ENCODE data around the gene SLC1A5. TPM values are rescaled to one million over a fixed set of nuclear protein-coding genes. Genes with fewer than 3 reads are reported as not detected.
A peak's percentile ranks its signal among the peaks of the same experiment; 100 is the strongest.

SLC1A5 gene
- total RNA-seq, 1 donor from 2014 or later, result 5.9 TPM

DNA sequence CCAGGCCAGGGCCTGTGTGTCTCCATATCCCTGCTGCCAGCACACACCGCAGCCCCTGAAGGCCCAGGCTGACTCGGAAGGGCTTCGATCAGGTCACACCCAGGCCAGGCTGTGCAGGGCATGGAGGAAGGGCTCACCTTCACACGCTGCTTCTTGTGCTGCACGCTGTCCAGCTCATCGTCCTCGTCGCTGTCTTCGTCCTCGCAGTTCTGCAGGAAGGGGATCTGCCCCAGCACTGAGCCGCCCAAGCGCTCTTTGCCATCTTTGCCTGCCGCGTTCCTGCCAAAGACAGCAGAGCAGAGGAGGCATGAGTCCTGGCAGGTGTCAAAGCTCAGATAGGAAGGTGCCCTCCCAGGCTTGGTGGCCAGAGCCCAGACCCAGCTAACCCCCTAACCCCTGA is 57.8 kb downstream of the SLC1A5 start:
- no peak overlapping the region for H3K27ac ChIP-seq (replicated peaks)
- H3K36me3 ChIP-seq, result peaks cover 96% of the 10 kb centered on the region
- intact Hi-C loops (cut with micrococcal nuclease), result no loop called here
- H3K27me3 ChIP-seq (ENCODE audit: low read depth), result no peaks in the 10 kb centered on the region
- no peaks in the 10 kb centered on the region for H3K9me3 ChIP-seq (replicated peaks)
- no peak overlapping the region for H3K4me3 ChIP-seq
- DNase-seq, result no peak
- TF ChIP-seq, protein P1, sequence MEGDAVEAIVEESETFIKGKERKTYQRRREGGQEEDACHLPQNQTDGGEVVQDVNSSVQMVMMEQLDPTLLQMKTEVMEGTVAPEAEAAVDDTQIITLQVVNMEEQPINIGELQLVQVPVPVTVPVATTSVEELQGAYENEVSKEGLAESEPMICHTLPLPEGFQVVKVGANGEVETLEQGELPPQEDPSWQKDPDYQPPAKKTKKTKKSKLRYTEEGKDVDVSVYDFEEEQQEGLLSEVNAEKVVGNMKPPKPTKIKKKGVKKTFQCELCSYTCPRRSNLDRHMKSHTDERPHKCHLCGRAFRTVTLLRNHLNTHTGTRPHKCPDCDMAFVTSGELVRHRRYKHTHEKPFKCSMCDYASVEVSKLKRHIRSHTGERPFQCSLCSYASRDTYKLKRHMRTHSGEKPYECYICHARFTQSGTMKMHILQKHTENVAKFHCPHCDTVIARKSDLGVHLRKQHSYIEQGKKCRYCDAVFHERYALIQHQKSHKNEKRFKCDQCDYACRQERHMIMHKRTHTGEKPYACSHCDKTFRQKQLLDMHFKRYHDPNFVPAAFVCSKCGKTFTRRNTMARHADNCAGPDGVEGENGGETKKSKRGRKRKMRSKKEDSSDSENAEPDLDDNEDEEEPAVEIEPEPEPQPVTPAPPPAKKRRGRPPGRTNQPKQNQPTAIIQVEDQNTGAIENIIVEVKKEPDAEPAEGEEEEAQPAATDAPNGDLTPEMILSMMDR (IDR thresholded peaks at IDR 0.05; ENCODE audit: borderline replicate concordance), result no peak
- peaks cover 51% of the 10 kb centered on the region for H3K4me1 ChIP-seq

DNA sequence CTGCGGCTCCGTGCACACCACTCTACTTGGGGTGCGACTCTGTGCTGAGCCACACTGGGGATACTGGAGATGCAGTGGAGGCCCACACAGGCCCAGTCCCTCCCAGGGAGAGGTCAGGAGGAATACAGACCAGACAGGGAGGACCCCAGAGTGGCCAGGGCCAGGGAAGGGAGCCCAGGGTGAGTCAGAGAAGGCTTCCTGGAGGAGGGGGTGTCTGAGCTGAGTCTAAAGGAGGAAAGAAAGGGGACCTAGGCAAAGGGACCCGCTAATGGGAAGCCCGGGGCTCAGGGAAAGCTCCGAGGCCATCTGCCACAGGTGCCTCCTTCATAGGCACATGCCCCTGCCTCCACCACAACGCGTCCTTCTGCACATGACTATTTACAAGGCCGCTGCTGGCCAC is 58.2 kb downstream of the SLC1A5 start:
- Histone ChIP-seq H3K27ac (replicated peaks) (no peak overlapping the region), H3K4me3 (no peak overlapping the region), H3K27me3 (ENCODE audit: low read depth) (no peaks in the 10 kb centered on the region), H3K4me1 (peaks cover 51% of the 10 kb centered on the region), H3K36me3 (peaks cover 96% of the 10 kb centered on the region), H3K9me3 (replicated peaks) (no peaks in the 10 kb centered on the region)
- TF ChIP-seq, protein P1 (IDR thresholded peaks at IDR 0.05; ENCODE audit: borderline replicate concordance), result no peak
- no peak for DNase-seq
- intact Hi-C loops (cut with micrococcal nuclease), result no loop called here

DNA sequence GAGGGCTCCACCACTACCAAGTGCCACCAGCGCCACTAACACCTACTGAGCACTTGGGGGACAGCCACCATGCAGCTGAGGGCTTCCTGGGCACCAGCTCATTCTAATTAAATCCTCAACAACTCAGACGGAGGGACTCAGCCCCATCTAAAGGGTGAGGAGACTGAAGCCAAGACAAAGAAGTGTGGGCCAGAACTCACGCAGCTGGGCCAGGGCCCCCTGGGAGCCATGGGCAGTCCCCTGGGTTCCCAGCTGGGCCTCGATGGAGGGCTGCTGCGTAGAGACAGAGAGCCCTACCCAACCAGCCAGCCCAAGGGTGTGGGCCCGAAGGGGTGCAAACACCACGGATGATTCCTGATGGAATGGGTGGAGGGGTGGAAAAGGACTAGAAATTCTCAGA is 58.7 kb downstream of the SLC1A5 start:
- peaks cover 96% of the 10 kb centered on the region for H3K36me3 ChIP-seq
- no peak for DNase-seq
- TF ChIP-seq, protein P1 (IDR thresholded peaks at IDR 0.05; ENCODE audit: borderline replicate concordance), result no peak
- intact Hi-C loops (cut with micrococcal nuclease), result no loop called here
- no peak overlapping the region for H3K4me3 ChIP-seq
- H3K27me3 ChIP-seq (ENCODE audit: low read depth), result no peaks in the 10 kb centered on the region
- no peaks in the 10 kb centered on the region for H3K9me3 ChIP-seq (replicated peaks)
- H3K27ac ChIP-seq (replicated peaks), result no peak overlapping the region
- H3K4me1 ChIP-seq, result peaks cover 51% of the 10 kb centered on the region

DNA sequence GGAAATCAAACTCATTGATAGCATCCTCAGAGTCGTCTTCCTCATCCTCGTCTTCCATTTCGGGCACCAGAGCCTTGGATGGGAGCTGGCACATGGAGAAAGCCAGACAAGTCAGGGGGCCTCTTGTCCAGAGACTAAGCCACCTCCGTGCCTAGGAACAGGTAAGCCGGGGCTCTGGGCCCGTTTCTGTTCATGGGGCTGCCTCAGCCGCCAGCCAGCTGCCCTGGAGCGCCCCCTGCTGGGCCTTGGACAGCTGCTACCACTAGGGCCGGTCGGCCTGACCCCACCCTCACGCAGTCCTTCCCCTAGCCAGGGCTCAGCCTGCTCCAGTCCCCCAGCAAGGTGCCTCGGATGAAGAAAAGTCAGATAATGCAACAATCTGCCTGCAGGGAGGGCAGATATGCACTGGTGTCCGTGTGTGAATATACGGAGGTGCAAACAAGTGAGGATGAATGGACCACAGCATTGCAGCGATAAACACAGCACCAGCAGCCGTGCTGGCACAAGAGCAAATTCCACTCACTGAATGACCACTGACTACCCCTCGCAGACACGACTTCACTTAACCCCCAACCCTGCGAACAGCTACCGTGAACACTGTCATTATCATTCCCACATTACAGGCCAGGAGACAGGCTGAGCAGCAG is 59.6 kb downstream of the SLC1A5 start:
- Histone ChIP-seq H3K4me3 (peak overlapping the region; percentile 1), H3K4me1 (peaks cover 51% of the 10 kb centered on the region), H3K9me3 (replicated peaks) (no peaks in the 10 kb centered on the region), H3K36me3 (peaks cover 94% of the 10 kb centered on the region), H3K27me3 (ENCODE audit: low read depth) (no peaks in the 10 kb centered on the region), H3K27ac (replicated peaks) (peak overlapping the region; percentile 77)
- DNase-seq, result peak; percentile 80
- intact Hi-C loops (cut with micrococcal nuclease), result no loop called here
- TF ChIP-seq, protein P1 (IDR thresholded peaks at IDR 0.05; ENCODE audit: borderline replicate concordance), result peak; percentile 96

DNA sequence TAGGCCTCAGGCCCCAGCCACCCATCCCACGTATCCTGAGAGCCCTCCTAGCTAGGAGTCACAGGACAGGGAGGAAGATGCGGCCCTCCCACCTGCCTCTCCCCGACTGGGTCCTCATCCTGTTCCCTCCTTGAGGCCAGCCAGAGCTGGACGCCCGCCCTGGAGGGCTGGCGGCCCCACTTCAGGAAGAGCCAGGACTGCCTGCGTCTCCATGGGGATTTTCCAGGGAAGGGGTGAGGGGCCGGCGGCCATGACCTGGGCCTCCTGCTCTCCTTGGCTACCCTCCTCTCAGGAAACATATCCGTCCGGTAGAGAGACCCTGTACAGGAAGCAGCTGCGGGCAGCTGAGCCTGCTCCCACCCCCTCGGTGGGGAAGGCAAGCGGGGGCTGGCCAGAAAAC is 60.2 kb downstream of the SLC1A5 start:
- peak; percentile 60 for DNase-seq
- peaks cover 94% of the 10 kb centered on the region for H3K36me3 ChIP-seq
- H3K27me3 ChIP-seq (ENCODE audit: low read depth), result no peaks in the 10 kb centered on the region
- H3K4me1 ChIP-seq, result peaks cover 51% of the 10 kb centered on the region
- TF ChIP-seq, protein P1 (IDR thresholded peaks at IDR 0.05; ENCODE audit: borderline replicate concordance), result no peak
- intact Hi-C loops (cut with micrococcal nuclease), result no loop called here
- peak overlapping the region; percentile 1 for H3K4me3 ChIP-seq
- no peaks in the 10 kb centered on the region for H3K9me3 ChIP-seq (replicated peaks)
- peak overlapping the region; percentile 77 for H3K27ac ChIP-seq (replicated peaks)
